HEK293T (cell line): Measurements from ENCODE around the gene VANGL1.
A peak's percentile ranks its signal among the peaks of the same experiment; 100 is the strongest.

ENCODE experiments used
- CTCF ChIA-PET: fragments of 350-600 bp; formaldehyde crosslinking; extraction: SDS; loops from one replicate; lab custom pipeline; 2021; ENCODE audit warnings: antibody characterized with exemption, inconsistent platforms; lab: Yijun Ruan, JAX
- POLR2A ChIA-PET: fragments of 350-600 bp; formaldehyde crosslinking; extraction: SDS; loops from one replicate; lab custom pipeline; 2020; ENCODE audit warnings: antibody characterized with exemption, inconsistent platforms; lab: Yijun Ruan, JAX
- DNase-seq: peaks from one replicate; pipeline ENCODE4 v3.0.0; 2012; ENCODE audit warnings: mixed read lengths; ENCODE audit errors: extremely low spot score
- ARNT ChIP-seq: fragments of 450-650 bp; IDR thresholded peaks from 2 replicates; pipeline ENCODE4 v1.6.1; 2017; ENCODE audit warnings: mild to moderate bottlenecking
- BHLHE40 ChIP-seq: fragments of 450-650 bp; IDR thresholded peaks from 2 replicates; pipeline ENCODE4 v1.6.1; 2016; ENCODE audit warnings: mild to moderate bottlenecking, moderate library complexity, borderline replicate concordance
- CTBP1 ChIP-seq: fragments of 450-650 bp; IDR thresholded peaks from 2 replicates; pipeline ENCODE4 v1.6.1; 2016; ENCODE audit warnings: borderline replicate concordance
- ELF4 ChIP-seq: fragments of 450-650 bp; IDR thresholded peaks from 2 replicates; pipeline ENCODE4 v1.6.1; 2017; ENCODE audit warnings: antibody characterized with exemption
- FOXA1 ChIP-seq: fragments of 450-650 bp; IDR thresholded peaks from 2 replicates; pipeline ENCODE4 v1.6.1; 2016; ENCODE audit warnings: mild to moderate bottlenecking
- FOXK2 ChIP-seq: fragments of 450-650 bp; IDR thresholded peaks from 2 replicates; pipeline ENCODE4 v1.6.1; 2016; ENCODE audit warnings: mild to moderate bottlenecking
- FOXM1 ChIP-seq: fragments of 450-650 bp; IDR thresholded peaks from 2 replicates; pipeline ENCODE4 v1.6.1; 2017; ENCODE audit warnings: mild to moderate bottlenecking, borderline replicate concordance
- HDGF ChIP-seq: fragments of 450-650 bp; IDR thresholded peaks from 2 replicates; pipeline ENCODE4 v1.6.1; 2017; ENCODE audit warnings: antibody characterized with exemption, borderline replicate concordance
- L3MBTL2 ChIP-seq: fragments of 450-650 bp; conservative IDR thresholded peaks from 2 replicates; pipeline ENCODE4 v1.6.1; 2016; ENCODE audit warnings: mild to moderate bottlenecking
- LEF1 ChIP-seq: fragments of 450-650 bp; IDR thresholded peaks from 2 replicates; pipeline ENCODE4 v1.6.1; 2017; ENCODE audit warnings: mild to moderate bottlenecking, borderline replicate concordance
- NFRKB ChIP-seq: fragments of 450-650 bp; IDR thresholded peaks from 2 replicates; pipeline ENCODE4 v1.6.1; 2016; ENCODE audit warnings: mild to moderate bottlenecking, moderate library complexity
- PKNOX1 ChIP-seq: fragments of 450-650 bp; IDR thresholded peaks from 2 replicates; pipeline ENCODE4 v1.6.1; 2016
- SP1 ChIP-seq: fragments of 450-650 bp; IDR thresholded peaks from 2 replicates; pipeline ENCODE4 v1.6.1; 2017
- SUZ12 ChIP-seq: fragments of 450-650 bp; IDR thresholded peaks from 2 replicates; pipeline ENCODE4 v1.6.1; 2016; ENCODE audit warnings: mild to moderate bottlenecking
- TARDBP ChIP-seq: fragments of 450-650 bp; IDR thresholded peaks from 2 replicates; pipeline ENCODE4 v1.6.1; 2016
- ZNF384 ChIP-seq: fragments of 450-650 bp; IDR thresholded peaks from 2 replicates; pipeline ENCODE4 v1.6.1; 2016

Gene VANGL1

GRCh38 chr1:115641762-115642167 is at the start of gene VANGL1:
Gene VANGL1 (plus strand): TSS chr1:115641970. CDS start chr1:115651414, 9,444 bp downstream.
- peak; percentile 84 for DNase-seq
- ChIA-PET POLR2A (interaction anchor here (0.9 to 2.5 kb wide), 2 partner anchors 8 to 11 kb away, joined by 3 to 7 read pairs; no protein-coding TSS in a partner anchor), CTCF (interaction anchor here (1.5 kb wide), 1 partner anchor 109 kb away, joined by 4 read pairs; no protein-coding TSS in a partner anchor)
- TF ChIP-seq PKNOX1 (no peak), ARNT (0 out of 2 replicates have a peak, but pooled peaks have one; percentile 36), LEF1 (0 out of 2 replicates have a peak, but pooled peaks have one; percentile 28), SUZ12 (no peak), TARDBP (no peak), FOXM1 (0 out of 2 replicates have a peak, but pooled peaks have one; percentile 37), SP1 (no peak)

- POLR2A ChIA-PET: no interaction called here
- CTCF ChIA-PET: no interaction called here
- DNase-seq: no peak
- TF ChIP-seq HDGF (no peak), ELF4 (no peak), FOXA1 (no peak), ARNT (no peak), BHLHE40 (no peak), SP1 (no peak), CTBP1 (no peak), TARDBP (no peak), NFRKB (no peak), LEF1 (no peak)
These were observed 49.5 kb upstream of the VANGL1 start for GRCh38 chr1:115592264-115592663.

- no peak for DNase-seq
- ChIA-PET POLR2A (no interaction called here), CTCF (no interaction called here)
- TF ChIP-seq ELF4: no peak
- no peak for TF ChIP-seq FOXK2
- TF ChIP-seq CTBP1: no peak
- no peak for TF ChIP-seq BHLHE40
- no peak for TF ChIP-seq SUZ12
- no peak for TF ChIP-seq ZNF384
- TF ChIP-seq HDGF: no peak
- no peak for TF ChIP-seq FOXM1
- TF ChIP-seq FOXA1: no peak
- TF ChIP-seq NFRKB: no peak
- TF ChIP-seq PKNOX1: no peak
These were observed 48.2 kb upstream of the VANGL1 start for GRCh38 chr1:115593365-115594259.

GRCh38 chr1:115594600-115594999 is 47.2 kb upstream of the VANGL1 start:
- DNase-seq: no peak
- POLR2A ChIA-PET: no interaction called here
- TF ChIP-seq FOXK2: no peak
- no peak for TF ChIP-seq FOXM1
- no peak for TF ChIP-seq PKNOX1
- no peak for TF ChIP-seq BHLHE40
- TF ChIP-seq FOXA1: no peak
- no peak for TF ChIP-seq ELF4
- no peak for TF ChIP-seq ZNF384
- no peak for TF ChIP-seq HDGF
- no peak for TF ChIP-seq SUZ12
- TF ChIP-seq L3MBTL2: no peak
- no peak for TF ChIP-seq TARDBP
- TF ChIP-seq SP1: no peak
- no peak for TF ChIP-seq LEF1
- CTCF ChIA-PET: interaction anchor here (0.7 to 2.1 kb wide), 8 partner anchors 14 to 457 kb away, joined by 3 to 17 read pairs (median 5); no protein-coding TSS in a partner anchor

GRCh38 chr1:115595279-115596079 is 46.3 kb upstream of the VANGL1 start:
- ChIA-PET CTCF (interaction anchor here (0.5 to 2.1 kb wide), 21 partner anchors 9 to 472 kb away, joined by 3 to 17 read pairs (median 4); no protein-coding TSS in a partner anchor), POLR2A (no interaction called here)
- DNase-seq: peak; percentile 87
- TF ChIP-seq BHLHE40: no peak
- TF ChIP-seq FOXK2: no peak
- no peak for TF ChIP-seq NFRKB
- no peak for TF ChIP-seq PKNOX1
- no peak for TF ChIP-seq HDGF
- no peak for TF ChIP-seq CTBP1
- TF ChIP-seq FOXM1: no peak
- TF ChIP-seq ARNT: no peak
- no peak for TF ChIP-seq L3MBTL2
- no peak for TF ChIP-seq ZNF384
- no peak for TF ChIP-seq LEF1
- no peak for TF ChIP-seq SP1
